KMS-11 (cell line): ENCODE data around the gene RAB38.

Source experiments
- H2AFZ ChIP-seq: fragments of 200-600 bp; sonication (generic); 2 replicates; pipeline ENCODE4 v1.6.1; 2016; ENCODE audit warnings: antibody characterized with exemption, mixed run types, low read depth
- H3K27ac ChIP-seq: fragments of 200-600 bp; sonication (generic); 2 replicates; pipeline ENCODE4 v1.6.1; 2016; ENCODE audit warnings: mild to moderate bottlenecking, mixed run types
- H3K27me3 ChIP-seq: fragments of 200-600 bp; sonication (generic); 2 replicates; pipeline ENCODE4 v1.6.1; 2017; ENCODE audit warnings: mild to moderate bottlenecking, low read depth, mixed run types, moderate library complexity; ENCODE audit not compliant: insufficient read depth
- H3K36me3 ChIP-seq: fragments of 200-600 bp; sonication (generic); 2 replicates; pipeline ENCODE4 v1.6.1; 2017; ENCODE audit warnings: mild to moderate bottlenecking, mixed run types; ENCODE audit not compliant: insufficient read depth
- H3K4me1 ChIP-seq: fragments of 200-600 bp; sonication (generic); 2 replicates; pipeline ENCODE4 v1.6.1; 2016; ENCODE audit warnings: mild to moderate bottlenecking, low read depth, mixed run types; ENCODE audit not compliant: poor library complexity, severe bottlenecking
- H3K4me2 ChIP-seq: fragments of 200-600 bp; sonication (generic); 2 replicates; pipeline ENCODE4 v1.7.0; 2016; ENCODE audit warnings: mild to moderate bottlenecking, mixed run types
- H3K4me3 ChIP-seq: fragments of 200-600 bp; sonication (generic); IDR thresholded peaks from 2 replicates; pipeline ENCODE4 v1.6.1; 2017; ENCODE audit warnings: low read depth, low read length, mixed read lengths; ENCODE audit not compliant: insufficient read depth
- H3K79me2 ChIP-seq: fragments of 200-600 bp; sonication (generic); 2 replicates; pipeline ENCODE4 v1.6.1; 2016; ENCODE audit warnings: low read depth, mixed run types; ENCODE audit not compliant: insufficient read depth
- H3K9ac ChIP-seq: fragments of 200-600 bp; sonication (generic); 2 replicates; pipeline ENCODE4 v1.6.1; 2016; ENCODE audit warnings: mild to moderate bottlenecking, mixed run types
- H4K20me1 ChIP-seq: fragments of 200-600 bp; sonication (generic); 2 replicates; pipeline ENCODE4 v1.6.1; 2016; ENCODE audit warnings: mild to moderate bottlenecking, mixed run types; ENCODE audit not compliant: insufficient read depth
- CTCF ChIP-seq: fragments of 200-600 bp; sonication (generic); conservative IDR thresholded peaks from 2 replicates; pipeline ENCODE4 v1.6.1; 2017; ENCODE audit warnings: low read depth, mild to moderate bottlenecking, antibody characterized with exemption, low read length, moderate library complexity, mixed read lengths

Gene RAB38

GRCh38 chr11:88157370-88157769, 17.9 kb downstream of the RAB38 start:
- Histone ChIP-seq H3K79me2 (no peaks in the 10 kb centered on the region), H3K36me3 (no peaks in the 10 kb centered on the region), H3K4me3 (no peak overlapping the region), H3K4me1 (no peaks in the 10 kb centered on the region), H3K9ac (no peak overlapping the region), H4K20me1 (no peaks in the 10 kb centered on the region), H2AFZ (no peak overlapping the region), H3K27ac (no peak overlapping the region), H3K4me2 (no peak overlapping the region), H3K27me3 (no peaks in the 10 kb centered on the region)
- TF ChIP-seq CTCF = no peak

GRCh38 chr11:88152381-88152780, 22.9 kb downstream of the RAB38 start:
- Histone ChIP-seq H3K27me3 (no peaks in the 10 kb centered on the region), H3K4me2 (no peak overlapping the region)
- no peak for TF ChIP-seq CTCF

GRCh38 chr11:88151709-88152265, 23.5 kb downstream of the RAB38 start:
- H3K36me3 ChIP-seq = no peaks in the 10 kb centered on the region
- H3K9ac ChIP-seq = no peak overlapping the region
- H3K27ac ChIP-seq = no peak overlapping the region
- H3K27me3 ChIP-seq = no peaks in the 10 kb centered on the region
- no peak overlapping the region for H3K4me2 ChIP-seq
- no peaks in the 10 kb centered on the region for H4K20me1 ChIP-seq
- no peaks in the 10 kb centered on the region for H3K79me2 ChIP-seq
- no peak for TF ChIP-seq CTCF
- H3K4me1 ChIP-seq = no peaks in the 10 kb centered on the region
- no peak overlapping the region for H3K4me3 ChIP-seq
- no peak overlapping the region for H2AFZ ChIP-seq

More at GRCh38 chr11:88152381-88152780, 22.9 kb downstream of the RAB38 start:
- no peak overlapping the region for H2AFZ ChIP-seq
- no peaks in the 10 kb centered on the region for H3K79me2 ChIP-seq
- H3K4me1 ChIP-seq = no peaks in the 10 kb centered on the region
- no peaks in the 10 kb centered on the region for H3K36me3 ChIP-seq
- H3K27ac ChIP-seq = no peak overlapping the region
- no peak overlapping the region for H3K4me3 ChIP-seq
- no peak overlapping the region for H3K9ac ChIP-seq
- no peaks in the 10 kb centered on the region for H4K20me1 ChIP-seq

- H3K36me3 ChIP-seq = no peaks in the 10 kb centered on the region
- H3K4me2 ChIP-seq = no peak overlapping the region
- no peaks in the 10 kb centered on the region for H3K4me1 ChIP-seq
- no peaks in the 10 kb centered on the region for H3K79me2 ChIP-seq
- no peak for TF ChIP-seq CTCF
- H4K20me1 ChIP-seq = no peaks in the 10 kb centered on the region
- H2AFZ ChIP-seq = no peak overlapping the region
- H3K4me3 ChIP-seq = no peak overlapping the region
- no peaks in the 10 kb centered on the region for H3K27me3 ChIP-seq
- H3K9ac ChIP-seq = no peak overlapping the region
- H3K27ac ChIP-seq = no peak overlapping the region
Observed at GRCh38 chr11:88146106-88146505, 29.1 kb downstream of the RAB38 start.
